Lower lobe of right lung (tissue), 2 donors: ENCODE data around the gene CBLL1. TPM values are rescaled to one million over a fixed set of nuclear protein-coding genes. Genes with fewer than 3 reads are reported as not detected.

ENCODE experiments used
- ATAC-seq, 2 donors: fragments of 200-7000 bp; cut with Tn5 transposase; one replicate each; pipeline ENCODE4 v1.9.1; 2020 to 2022; ENCODE audit warnings: mild to moderate bottlenecking in 2 of 2, moderate library complexity in 2 of 2
- DNase-seq: peaks from one replicate; pipeline ENCODE4 v3.0.0-alpha.2; 2020
- H3K27ac ChIP-seq: fragments of 200-600 bp; one replicate; pipeline ENCODE4 v1.8.0; 2022
- H3K27me3 ChIP-seq: fragments of 200-600 bp; one replicate; pipeline ENCODE4 v1.8.0; 2022; ENCODE audit warnings: low read depth
- H3K36me3 ChIP-seq: fragments of 200-600 bp; one replicate; pipeline ENCODE4 v1.8.0; 2022; ENCODE audit warnings: mild to moderate bottlenecking
- H3K4me1 ChIP-seq: fragments of 200-600 bp; one replicate; pipeline ENCODE4 v1.8.0; 2022
- H3K4me3 ChIP-seq: fragments of 200-600 bp; one replicate; pipeline ENCODE4 v1.8.0; 2022; ENCODE audit warnings: mild to moderate bottlenecking
- H3K9me3 ChIP-seq: fragments of 200-600 bp; one replicate; pipeline ENCODE4 v1.8.0; 2022
- intact Hi-C: fragments of 100-400 bp; cut with DNase I; formaldehyde crosslinking; loops from one replicate; pipeline ENCODE4 v1.11.0; 2022
- total RNA-seq: library from RNA; stranded (reverse); fragmentation: NEBNext Ultra II Directional; extraction: Animal tissue kit (Norgen Biotek cat#: 25700); gene quantifications from one replicate; pipeline ENCODE4 v1.2.1, GENCODE V29; 2021
- TF ChIP-seq, protein P1 (sequence below): fragments of 200-600 bp; IDR thresholded peaks from one replicate; pipeline ENCODE4 v1.8.0; 2022; ENCODE audit warnings: antibody characterized with exemption, mild to moderate bottlenecking
- donor health status: DM: no; HTN: yes; CAD: no; lungs with severe emphysema.

CBLL1 gene
- total RNA-seq, 1 donor from 2014 or later: 20.9 TPM

DNA sequence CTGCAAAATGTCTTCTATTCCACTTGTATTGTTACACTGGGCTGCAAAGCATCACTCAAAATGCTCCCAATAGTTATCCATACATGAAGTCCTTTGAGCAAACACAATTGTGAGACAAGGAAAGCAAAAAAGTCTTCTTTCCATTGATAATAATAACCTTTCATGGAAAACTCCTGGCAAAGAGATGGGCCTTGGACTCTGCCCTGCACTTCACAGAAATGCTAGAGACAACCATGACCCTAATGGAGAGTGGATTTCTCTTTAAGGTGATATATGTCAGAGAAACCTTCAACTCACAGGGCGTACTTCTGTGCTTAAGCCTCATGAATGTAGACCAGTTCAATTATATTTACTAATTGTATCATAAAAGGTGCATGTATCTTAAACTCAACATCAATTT, 39.7 kb downstream of the CBLL1 start:
- TF ChIP-seq, protein P1, sequence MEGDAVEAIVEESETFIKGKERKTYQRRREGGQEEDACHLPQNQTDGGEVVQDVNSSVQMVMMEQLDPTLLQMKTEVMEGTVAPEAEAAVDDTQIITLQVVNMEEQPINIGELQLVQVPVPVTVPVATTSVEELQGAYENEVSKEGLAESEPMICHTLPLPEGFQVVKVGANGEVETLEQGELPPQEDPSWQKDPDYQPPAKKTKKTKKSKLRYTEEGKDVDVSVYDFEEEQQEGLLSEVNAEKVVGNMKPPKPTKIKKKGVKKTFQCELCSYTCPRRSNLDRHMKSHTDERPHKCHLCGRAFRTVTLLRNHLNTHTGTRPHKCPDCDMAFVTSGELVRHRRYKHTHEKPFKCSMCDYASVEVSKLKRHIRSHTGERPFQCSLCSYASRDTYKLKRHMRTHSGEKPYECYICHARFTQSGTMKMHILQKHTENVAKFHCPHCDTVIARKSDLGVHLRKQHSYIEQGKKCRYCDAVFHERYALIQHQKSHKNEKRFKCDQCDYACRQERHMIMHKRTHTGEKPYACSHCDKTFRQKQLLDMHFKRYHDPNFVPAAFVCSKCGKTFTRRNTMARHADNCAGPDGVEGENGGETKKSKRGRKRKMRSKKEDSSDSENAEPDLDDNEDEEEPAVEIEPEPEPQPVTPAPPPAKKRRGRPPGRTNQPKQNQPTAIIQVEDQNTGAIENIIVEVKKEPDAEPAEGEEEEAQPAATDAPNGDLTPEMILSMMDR: no peak
- no peaks in the 10 kb centered on the region for H3K27me3 ChIP-seq
- H3K9me3 ChIP-seq: no peaks in the 10 kb centered on the region
- intact Hi-C loops: no loop called here
- DNase-seq: no peak
- H3K36me3 ChIP-seq: no peaks in the 10 kb centered on the region
- no peak overlapping the region for H3K4me3 ChIP-seq
- no peak for ATAC-seq
- no peaks in the 10 kb centered on the region for H3K4me1 ChIP-seq
- no peak overlapping the region for H3K27ac ChIP-seq

GRCh38 chr7:107785170-107785569, 41.2 kb downstream of the CBLL1 start:
- TF ChIP-seq, protein P1: no peak
- ATAC-seq (peak in 1 of 2 donors; percentile 78), DNase-seq (no peak)
- no peaks in the 10 kb centered on the region for H3K27me3 ChIP-seq
- no peak overlapping the region for H3K4me3 ChIP-seq
- intact Hi-C loops: no loop called here
- H3K36me3 ChIP-seq: no peaks in the 10 kb centered on the region
- H3K4me1 ChIP-seq: no peaks in the 10 kb centered on the region
- peak overlapping the region; percentile 3 for H3K27ac ChIP-seq
- H3K9me3 ChIP-seq: no peaks in the 10 kb centered on the region

DNA sequence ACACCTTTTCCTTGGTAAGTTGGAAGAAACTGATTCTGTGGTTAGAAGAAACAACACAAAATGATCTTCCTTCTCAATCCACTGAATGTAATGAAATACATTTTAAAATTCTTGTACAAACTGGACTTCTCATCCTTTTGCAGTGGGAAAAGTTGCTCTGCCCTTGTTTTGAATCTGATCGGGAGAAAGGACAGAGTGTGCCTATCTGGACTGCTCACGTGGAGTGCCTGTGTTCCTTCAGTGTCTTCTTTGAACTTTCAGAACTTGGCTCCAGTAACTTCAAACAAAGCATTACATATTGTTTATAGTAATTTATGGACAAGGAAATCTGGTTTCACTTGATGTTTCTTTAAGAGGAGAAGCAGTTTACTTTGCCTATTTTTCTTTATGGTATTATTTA, 42.0 kb downstream of the CBLL1 start:
- intact Hi-C loops: no loop called here

GRCh38 chr7:107788216-107788615, 44.3 kb downstream of the CBLL1 start:
- Histone ChIP-seq H3K36me3 (no peaks in the 10 kb centered on the region), H3K9me3 (no peaks in the 10 kb centered on the region)
- ATAC-seq: no peak

More for the DNA sequence above, 42.0 kb downstream of the CBLL1 start:
- DNase-seq (no peak), ATAC-seq (no peak)
- Histone ChIP-seq H3K27ac (peak overlapping the region; percentile 3), H3K4me1 (no peaks in the 10 kb centered on the region), H3K4me3 (no peak overlapping the region), H3K9me3 (no peaks in the 10 kb centered on the region), H3K36me3 (no peaks in the 10 kb centered on the region), H3K27me3 (no peaks in the 10 kb centered on the region)
- TF ChIP-seq, protein P1: no peak

GRCh38 chr7:107788662-107789061, 44.7 kb downstream of the CBLL1 start:
- Histone ChIP-seq H3K4me3 (no peak overlapping the region), H3K27ac (no peak overlapping the region), H3K36me3 (no peaks in the 10 kb centered on the region), H3K9me3 (no peaks in the 10 kb centered on the region), H3K27me3 (no peaks in the 10 kb centered on the region), H3K4me1 (no peaks in the 10 kb centered on the region)
- no peak for ATAC-seq
- TF ChIP-seq, protein P1: no peak
- DNase-seq: no peak
- intact Hi-C loops: no loop called here

More at GRCh38 chr7:107788216-107788615, 44.3 kb downstream of the CBLL1 start:
- TF ChIP-seq, protein P1: no peak
- intact Hi-C loops: no loop called here
- H3K27ac ChIP-seq: no peak overlapping the region
- no peaks in the 10 kb centered on the region for H3K27me3 ChIP-seq
- H3K4me1 ChIP-seq: no peaks in the 10 kb centered on the region
- H3K4me3 ChIP-seq: no peak overlapping the region
- no peak for DNase-seq

DNA sequence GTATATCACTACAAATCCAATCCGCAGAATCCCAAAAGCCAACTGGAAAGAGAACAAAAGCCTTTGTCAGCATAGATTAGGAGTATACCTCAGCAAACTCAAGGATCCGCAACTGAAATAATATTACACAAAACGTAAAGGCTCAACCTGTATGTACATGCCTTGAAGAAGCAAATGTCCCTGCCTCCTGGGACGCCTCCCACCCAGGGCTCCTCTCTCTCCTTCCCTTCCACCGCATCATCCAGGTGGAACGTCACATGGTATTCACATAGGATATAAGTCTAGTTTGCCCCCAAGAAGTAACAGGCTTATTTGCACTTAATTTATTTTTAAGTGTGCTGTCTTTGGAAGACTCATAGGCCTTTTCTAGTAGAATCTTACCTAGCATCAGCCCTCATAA, 45.7 kb downstream of the CBLL1 start:
- H3K36me3 ChIP-seq: no peaks in the 10 kb centered on the region
- DNase-seq: no peak
- ATAC-seq: no peak

More for the DNA sequence above, 45.7 kb downstream of the CBLL1 start:
- TF ChIP-seq, protein P1: no peak
- H3K4me1 ChIP-seq: no peaks in the 10 kb centered on the region
- no peak overlapping the region for H3K4me3 ChIP-seq
- H3K9me3 ChIP-seq: no peaks in the 10 kb centered on the region
- no peak overlapping the region for H3K27ac ChIP-seq
- intact Hi-C loops: no loop called here
- no peaks in the 10 kb centered on the region for H3K27me3 ChIP-seq
